Subcutaneous abdominal adipose tissue (tissue), 5 donors: ENCODE results near the gene TRIM41.
"Not testable (repeated sequence)": the region's sequence is repeated elsewhere in the genome, so short reads cannot be mapped to it uniquely, and the experiment has no call there.

Source experiments
- H3K27ac ChIP-seq: one replicate; pipeline ENCODE4 v1.7.0; 2013; ENCODE audit warnings: low read depth, mild to moderate bottlenecking, inconsistent platforms, low read length, moderate library complexity
- H3K27me3 ChIP-seq, 5 donors: one replicate each; pipeline ENCODE4 v1.7.0; 2013; ENCODE audit warnings: low read length in 5 of 5, inconsistent platforms in 1 of 5; ENCODE audit not compliant: control insufficient read depth in 5 of 5, insufficient read depth in 4 of 5
- H3K36me3 ChIP-seq, 5 donors: one replicate each; pipeline ENCODE4 v1.7.0; 2013; ENCODE audit warnings: low read length in 5 of 5; ENCODE audit not compliant: control insufficient read depth in 5 of 5, insufficient read depth in 5 of 5
- H3K4me1 ChIP-seq, 5 donors: one replicate each; pipeline ENCODE4 v1.7.0; 2013; ENCODE audit warnings: low read length in 5 of 5, mild to moderate bottlenecking in 3 of 5, moderate library complexity in 1 of 5; ENCODE audit not compliant: control insufficient read depth in 5 of 5, insufficient read depth in 5 of 5
- H3K4me3 ChIP-seq, 5 donors: one replicate each; pipeline ENCODE4 v1.7.0; 2013; ENCODE audit warnings: low read length in 5 of 5, low read depth in 1 of 5
- H3K9ac ChIP-seq, 5 donors: one replicate each; pipeline ENCODE4 v1.7.0; 2013; ENCODE audit warnings: low read length in 5 of 5, mild to moderate bottlenecking in 4 of 5, moderate library complexity in 3 of 5
- H3K9me3 ChIP-seq, 5 donors: one replicate each; pipeline ENCODE4 v1.7.0; 2013; ENCODE audit warnings: low read length in 5 of 5; ENCODE audit not compliant: control insufficient read depth in 5 of 5
- donor health status: healthy.
- donor health status: healthy.
- donor health status: healthy.
- donor health status: healthy.
- donor health status: healthy.

TRIM41 gene

DNA sequence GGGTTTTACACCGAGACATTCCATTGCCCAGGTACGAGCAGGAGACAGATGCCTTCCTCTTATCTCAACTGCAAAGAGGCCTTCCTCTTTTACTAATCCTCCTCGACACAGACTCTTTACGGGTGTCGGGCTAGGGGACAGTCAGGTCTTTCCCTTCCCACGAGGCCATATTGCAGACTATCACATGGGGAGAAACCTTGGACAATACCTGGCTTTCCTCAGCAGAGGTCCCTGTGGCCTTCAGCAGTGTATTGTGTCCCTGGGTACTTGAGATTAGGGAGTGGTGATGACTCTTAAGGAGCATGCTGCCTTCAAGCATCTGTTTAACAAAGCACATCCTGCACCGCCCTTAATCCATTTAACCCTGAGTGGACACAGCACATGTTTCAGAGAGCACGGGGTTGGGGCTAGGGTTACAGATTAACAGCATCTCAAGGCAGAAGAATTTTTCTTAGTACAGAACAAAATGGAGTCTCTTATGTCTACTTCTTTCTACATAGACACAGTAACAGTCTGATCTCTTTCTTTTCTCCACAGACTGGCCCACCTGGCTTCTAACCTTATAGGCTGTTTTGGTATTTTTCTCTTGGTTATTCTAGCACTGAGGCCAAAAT, 44.3 kb downstream of the TRIM41 start:
- not testable (repeated sequence) for H3K4me3 ChIP-seq, H3K4me1 ChIP-seq, H3K27ac ChIP-seq, H3K9ac ChIP-seq, H3K9me3 ChIP-seq, H3K27me3 ChIP-seq
- peaks cover 0 to 12% (median 9%) of the 10 kb centered on the region in 5 donors for H3K36me3 ChIP-seq

DNA sequence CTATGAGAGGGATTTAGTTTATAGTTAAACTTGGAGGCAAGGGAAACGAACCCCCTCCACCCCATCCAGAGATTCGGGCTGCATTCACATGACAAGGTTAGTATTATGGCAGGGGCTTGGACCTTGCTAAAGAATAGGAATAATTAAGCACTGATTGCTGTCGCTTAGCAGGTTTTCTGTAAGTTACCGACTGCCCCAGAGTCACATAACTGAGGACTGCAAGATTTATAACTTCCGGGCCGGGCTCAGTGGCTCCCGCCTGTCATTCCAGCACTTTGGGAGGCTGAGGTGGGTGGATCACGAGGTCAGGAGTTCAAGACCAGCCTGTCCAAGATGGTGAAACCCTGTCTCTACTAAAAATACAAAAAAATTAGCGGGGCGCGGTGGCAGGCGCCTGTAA, 44.8 kb downstream of the TRIM41 start:
- not testable (repeated sequence) for H3K9me3 ChIP-seq, H3K27me3 ChIP-seq, H3K4me3 ChIP-seq, H3K9ac ChIP-seq, H3K27ac ChIP-seq, H3K4me1 ChIP-seq
- peaks cover 0 to 12% (median 9%) of the 10 kb centered on the region in 5 donors for H3K36me3 ChIP-seq

DNA sequence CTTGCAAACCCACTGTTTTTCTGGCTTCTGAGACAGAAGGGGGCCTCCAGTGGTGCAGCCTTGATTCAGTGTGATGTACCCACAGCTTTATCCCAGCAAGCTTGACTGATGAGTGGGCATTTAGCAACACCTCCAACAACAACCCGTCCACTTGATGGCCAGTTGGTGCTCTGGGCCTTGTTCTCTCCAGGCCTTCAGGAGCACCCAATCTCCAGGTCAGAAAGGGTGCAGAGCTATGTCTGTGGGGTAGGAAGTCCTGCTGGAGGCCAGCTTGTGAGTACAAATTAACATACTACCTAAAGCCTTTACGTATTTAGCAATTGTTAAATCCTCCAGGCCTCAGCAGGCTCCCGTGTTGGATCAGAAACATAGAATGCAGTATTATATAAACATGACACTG, 48.0 kb downstream of the TRIM41 start:
- Histone ChIP-seq H3K27me3 (no peaks in the 10 kb centered on the region), H3K4me3 (no peak overlapping the region), H3K4me1 (no peaks in the 10 kb centered on the region), H3K27ac (no peak overlapping the region), H3K36me3 (peaks cover 0 to 3% (median 0%) of the 10 kb centered on the region in 5 donors), H3K9ac (no peak overlapping the region), H3K9me3 (no peaks in the 10 kb centered on the region)

DNA sequence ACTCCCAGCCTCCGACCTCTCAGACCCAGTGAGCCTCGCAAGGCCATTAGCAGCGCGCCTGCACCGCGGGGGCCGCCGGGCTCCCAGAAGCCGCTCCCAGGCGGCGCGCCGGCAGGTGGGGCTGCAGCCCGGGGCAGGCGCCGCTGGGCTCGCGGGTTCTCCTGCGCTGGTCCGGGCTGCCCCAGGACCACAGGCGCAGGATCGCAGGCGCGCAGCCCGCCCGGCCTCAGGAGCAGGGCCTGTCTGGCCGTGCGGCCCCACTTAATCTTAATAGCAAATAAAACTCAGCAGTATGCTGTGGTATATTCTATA, 50.3 kb downstream of the TRIM41 start:
- not testable (repeated sequence) for H3K4me3 ChIP-seq, H3K9me3 ChIP-seq, H3K27ac ChIP-seq, H3K9ac ChIP-seq, H3K27me3 ChIP-seq, H3K36me3 ChIP-seq, H3K4me1 ChIP-seq

DNA sequence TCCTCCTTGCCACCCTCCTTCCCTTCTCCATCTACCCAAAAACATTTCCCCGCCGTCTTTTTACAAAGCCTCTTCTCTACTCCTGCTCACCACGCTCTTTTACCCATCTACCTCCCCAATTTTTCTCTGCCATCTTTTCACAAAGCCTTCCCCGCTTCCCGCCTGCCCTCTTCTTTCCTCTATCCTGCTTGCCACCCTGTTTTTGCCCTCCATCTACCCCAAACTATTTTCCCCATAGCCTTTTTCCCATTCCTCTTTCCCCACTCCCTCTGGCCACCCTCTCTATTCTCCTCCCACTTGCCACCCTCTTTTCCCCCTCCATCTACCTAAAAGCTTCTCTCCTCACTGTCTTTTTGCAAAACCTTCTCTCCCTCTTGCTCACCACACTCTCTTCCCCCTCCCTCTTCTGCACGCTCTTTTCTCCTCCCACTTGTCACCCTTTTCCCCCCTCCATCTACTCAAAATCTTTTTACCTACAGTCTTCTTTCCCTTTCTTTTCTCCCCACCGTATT, 57.2 kb downstream of the TRIM41 start:
- no peaks in the 10 kb centered on the region for H3K4me1 ChIP-seq
- H3K4me3 ChIP-seq: no peak overlapping the region
- H3K36me3 ChIP-seq: no peaks in the 10 kb centered on the region
- H3K9me3 ChIP-seq: no peaks in the 10 kb centered on the region
- no peak overlapping the region for H3K27ac ChIP-seq
- H3K27me3 ChIP-seq: no peaks in the 10 kb centered on the region
- H3K9ac ChIP-seq: no peak overlapping the region

DNA sequence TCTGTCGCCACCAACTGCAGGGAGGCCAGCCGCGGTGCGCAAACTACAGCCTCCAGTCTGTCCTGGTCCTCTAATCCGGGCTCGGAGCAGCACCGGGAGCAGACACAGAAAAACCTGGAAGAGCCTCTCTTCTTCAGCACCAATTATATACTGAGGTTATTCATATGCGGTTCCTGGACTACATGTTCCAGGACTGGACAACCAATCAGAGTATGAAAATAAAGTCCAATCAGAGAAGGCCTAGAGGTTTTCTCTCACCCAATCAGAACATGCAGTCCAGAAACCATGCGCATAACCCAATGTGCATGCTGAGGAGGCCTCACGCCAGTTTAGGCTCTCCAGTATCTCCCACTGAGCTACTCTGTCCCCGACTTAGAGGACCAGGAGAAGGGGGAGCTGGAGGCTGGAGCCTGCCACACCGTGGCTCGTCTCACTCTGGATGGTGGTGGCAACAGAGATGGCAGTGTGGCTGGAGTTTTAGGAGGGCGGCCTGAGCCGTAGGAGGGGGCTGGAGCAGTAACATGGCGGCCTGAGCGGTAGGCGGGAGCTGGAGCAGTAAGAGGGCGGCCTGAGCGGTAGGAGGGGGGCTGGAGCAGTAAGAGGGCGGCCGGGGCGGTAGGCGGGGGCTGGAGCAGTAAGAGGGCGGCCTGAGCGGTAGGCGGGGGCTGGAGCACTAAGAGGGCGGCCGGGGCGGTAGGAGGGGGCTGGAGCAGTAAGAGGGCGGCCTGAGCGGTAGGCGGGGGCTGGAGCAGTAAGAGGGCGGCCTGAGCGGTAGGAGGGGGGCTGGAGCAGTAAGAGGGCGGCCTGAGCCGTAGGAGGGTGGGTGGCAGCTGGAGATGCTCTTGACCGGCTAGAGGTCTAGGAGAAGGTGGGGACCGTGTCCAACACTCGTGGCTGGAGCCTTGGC, 58.2 kb downstream of the TRIM41 start:
- no peak overlapping the region for H3K4me3 ChIP-seq
- H3K27me3 ChIP-seq: no peaks in the 10 kb centered on the region
- H3K4me1 ChIP-seq: no peaks in the 10 kb centered on the region
- H3K27ac ChIP-seq: no peak overlapping the region
- H3K36me3 ChIP-seq: no peaks in the 10 kb centered on the region
- no peak overlapping the region for H3K9ac ChIP-seq
- H3K9me3 ChIP-seq: no peaks in the 10 kb centered on the region

DNA sequence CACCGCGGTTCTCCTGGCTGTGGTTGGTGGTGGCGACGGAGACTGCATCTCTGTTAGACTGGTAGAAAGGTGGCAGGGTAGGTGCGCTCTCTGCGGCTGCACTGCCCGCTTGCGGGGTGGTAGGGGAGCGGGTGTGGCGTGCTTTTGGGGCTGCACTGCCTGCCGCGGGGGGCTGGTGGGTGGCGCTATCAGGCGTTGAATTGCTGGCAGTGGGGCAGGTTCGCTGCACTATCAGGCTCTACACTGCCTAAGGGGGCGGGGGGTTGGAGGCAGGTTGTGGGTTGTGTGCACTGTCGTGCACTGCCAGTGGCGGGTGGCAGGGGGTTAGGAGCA, 58.9 kb downstream of the TRIM41 start:
- Histone ChIP-seq H3K4me1 (no peaks in the 10 kb centered on the region), H3K9ac (no peak overlapping the region), H3K9me3 (no peaks in the 10 kb centered on the region), H3K36me3 (no peaks in the 10 kb centered on the region), H3K27ac (no peak overlapping the region), H3K27me3 (no peaks in the 10 kb centered on the region), H3K4me3 (no peak overlapping the region)

DNA sequence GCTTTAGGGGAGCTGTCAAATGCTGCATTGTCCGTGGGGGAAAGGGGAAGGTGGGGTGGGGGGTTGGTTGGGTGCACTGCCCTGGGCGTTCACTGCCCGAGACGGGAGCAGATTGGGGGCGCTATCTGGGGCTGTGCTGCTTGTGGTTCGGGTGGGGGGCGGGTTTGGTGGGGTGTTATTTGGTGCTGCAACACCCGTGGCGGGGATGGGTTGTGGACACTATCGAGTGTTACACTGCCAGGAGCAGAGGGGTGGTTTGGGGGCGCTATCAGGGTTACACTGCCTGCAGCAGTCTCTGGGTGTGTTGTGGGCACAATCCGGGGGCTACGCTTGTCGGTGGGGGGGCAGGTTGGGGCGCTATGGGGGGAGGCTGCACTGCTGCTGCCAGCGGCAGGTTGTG, 59.3 kb downstream of the TRIM41 start:
- not testable (repeated sequence) for H3K9me3 ChIP-seq, H3K9ac ChIP-seq, H3K4me1 ChIP-seq, H3K27ac ChIP-seq, H3K4me3 ChIP-seq, H3K36me3 ChIP-seq, H3K27me3 ChIP-seq

DNA sequence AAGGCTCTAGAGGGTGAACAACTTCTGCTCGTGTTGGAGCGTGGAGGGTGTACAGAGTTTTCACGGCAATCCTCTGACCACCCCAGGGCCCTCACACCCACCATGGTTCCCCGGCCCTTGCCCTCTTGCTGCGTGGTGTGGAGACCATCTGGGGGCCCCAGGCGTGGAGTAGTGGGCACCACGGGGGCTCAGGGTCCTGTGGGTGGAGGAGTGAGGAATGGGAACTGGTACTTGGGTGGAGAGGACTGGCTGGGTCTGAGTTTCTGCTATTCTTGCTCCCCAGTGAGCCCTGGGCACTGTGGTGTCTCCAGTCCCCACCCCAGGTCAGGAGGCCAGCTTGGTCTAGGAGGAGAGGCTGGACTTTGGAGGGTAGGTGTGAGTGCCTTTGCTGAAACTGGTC, 59.8 kb downstream of the TRIM41 start:
- H3K36me3 ChIP-seq: no peaks in the 10 kb centered on the region
- no peak overlapping the region for H3K27ac ChIP-seq
- H3K9me3 ChIP-seq: no peaks in the 10 kb centered on the region
- no peak overlapping the region for H3K9ac ChIP-seq
- no peaks in the 10 kb centered on the region for H3K4me1 ChIP-seq
- no peak overlapping the region for H3K4me3 ChIP-seq
- no peaks in the 10 kb centered on the region for H3K27me3 ChIP-seq

DNA sequence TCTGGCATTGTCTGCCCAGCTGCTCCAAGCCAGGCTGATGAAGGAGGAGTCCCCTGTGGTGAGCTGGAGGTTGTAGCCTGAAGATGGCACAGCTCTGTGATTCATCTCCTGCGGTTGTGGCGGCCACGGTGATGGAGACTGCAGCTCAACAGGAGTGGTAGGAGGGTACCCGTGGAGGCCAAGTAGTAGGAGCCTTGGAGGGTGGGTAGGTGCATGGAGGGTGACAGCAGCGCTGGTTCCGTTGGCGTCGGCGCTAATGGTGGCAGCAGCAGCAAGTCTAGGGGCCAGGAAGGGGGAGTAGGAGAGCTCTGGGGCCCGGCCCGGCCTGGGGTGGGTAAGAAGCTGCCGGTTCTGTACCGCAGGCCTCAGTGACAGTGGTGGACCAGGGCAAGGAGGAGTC, 60.3 kb downstream of the TRIM41 start:
- Histone ChIP-seq H3K4me3 (no peak overlapping the region), H3K36me3 (no peaks in the 10 kb centered on the region), H3K27ac (no peak overlapping the region), H3K9me3 (no peaks in the 10 kb centered on the region), H3K9ac (no peak overlapping the region), H3K4me1 (no peaks in the 10 kb centered on the region), H3K27me3 (no peaks in the 10 kb centered on the region)
